ENCODE data around the gene PRDX1.

PRDX1 gene

DNA sequence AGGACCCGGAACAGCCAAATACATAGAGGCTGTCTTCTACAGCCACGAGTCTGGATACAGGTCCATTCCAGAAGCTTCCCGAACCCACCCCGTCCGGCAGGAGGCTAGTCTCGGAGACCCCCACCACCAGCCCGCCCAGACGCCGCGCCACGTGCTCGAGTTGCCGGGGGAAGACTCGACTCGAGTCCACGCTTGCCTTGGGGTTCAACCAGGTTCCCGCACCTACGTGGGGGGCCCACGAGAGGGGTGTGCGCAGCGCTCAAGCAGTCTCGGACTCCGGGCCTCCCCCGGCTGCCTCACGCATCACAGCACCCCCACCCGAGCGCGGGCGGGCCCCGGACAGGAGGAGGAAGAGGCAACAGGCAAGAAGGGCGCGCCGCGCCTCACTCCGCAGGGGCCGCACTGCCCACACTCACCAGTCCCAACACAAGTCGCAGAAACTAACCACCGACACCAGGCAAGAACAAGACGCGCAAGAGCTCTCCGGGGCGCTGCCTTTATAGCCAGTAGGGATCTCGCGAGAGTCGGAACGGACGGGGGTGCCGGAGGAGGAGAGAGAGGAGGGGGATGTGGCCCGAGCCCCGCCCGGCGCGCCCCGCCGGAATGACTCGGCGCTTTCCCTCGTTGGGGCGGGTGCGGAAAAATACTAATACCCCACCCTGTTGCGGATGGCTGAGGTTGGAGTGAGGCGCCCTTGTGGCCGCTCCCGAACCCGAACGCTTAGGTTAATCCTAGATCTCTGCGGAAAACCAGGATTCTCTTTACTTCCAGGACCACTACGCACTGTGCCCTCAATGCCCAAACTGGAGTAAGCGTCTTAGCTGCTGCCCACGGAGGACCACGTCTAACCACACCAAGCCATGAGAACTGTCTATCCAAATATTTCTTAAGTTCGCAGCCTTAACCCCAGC lies at the start of gene PRDX1:
PRDX1 (minus strand) TSS at position 472 of the 911 bp plus-strand sequence. CDS start 2,841 bp downstream, outside the sequence.
- peak; percentile 99 for DNase-seq

DNA sequence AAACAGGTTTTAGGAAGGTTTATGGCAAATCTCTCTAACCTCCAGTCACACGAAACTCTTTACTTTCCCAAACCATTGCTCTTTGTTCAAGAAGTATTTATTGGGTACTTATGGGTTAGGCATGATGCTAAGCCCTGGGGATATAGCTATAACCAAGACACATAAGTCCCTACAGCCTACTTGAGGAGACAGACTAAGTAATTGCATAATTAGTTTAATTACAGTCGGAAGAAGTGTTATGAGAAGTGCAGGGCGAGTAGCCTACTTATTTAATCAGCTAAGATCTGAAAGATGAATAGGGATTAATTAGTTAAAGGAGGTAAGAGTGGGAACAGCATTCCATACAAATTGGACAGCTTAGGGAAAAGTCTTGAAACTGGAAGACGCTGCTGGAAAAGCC lies 48.9 kb upstream of the PRDX1 start:
- DNase-seq, result no peak

DNA sequence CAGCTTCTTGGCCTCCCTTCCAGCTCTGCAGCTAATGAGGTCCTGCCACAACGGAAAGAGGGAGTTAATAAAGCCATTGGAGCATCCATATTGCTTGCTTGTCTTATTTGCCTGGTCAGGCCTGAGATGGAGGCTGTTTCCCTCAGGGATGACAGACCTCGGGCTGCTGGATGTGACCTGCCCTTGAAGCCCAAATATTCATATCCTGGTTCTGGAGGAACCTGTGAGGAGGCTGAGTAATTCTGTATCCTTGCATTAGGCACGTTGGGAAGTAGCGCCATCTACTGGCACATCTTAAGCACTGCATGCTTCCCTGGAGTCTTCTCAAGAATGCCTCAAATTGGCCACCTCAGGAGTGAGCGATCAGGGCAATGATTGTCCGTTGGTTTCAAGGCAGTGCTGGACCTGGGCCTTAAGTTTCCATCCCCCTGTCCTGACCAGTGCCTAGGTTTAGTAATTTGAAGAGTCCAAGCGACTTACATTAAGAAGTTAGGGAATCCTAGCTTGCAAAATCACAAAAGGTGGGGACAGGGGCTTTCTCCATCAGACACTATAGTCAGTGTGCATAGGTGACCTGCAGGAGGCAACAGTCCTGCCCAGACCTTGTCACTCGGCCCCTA lies 48.4 kb upstream of the PRDX1 start:
- DNase-seq, result peak; percentile 76

DNA sequence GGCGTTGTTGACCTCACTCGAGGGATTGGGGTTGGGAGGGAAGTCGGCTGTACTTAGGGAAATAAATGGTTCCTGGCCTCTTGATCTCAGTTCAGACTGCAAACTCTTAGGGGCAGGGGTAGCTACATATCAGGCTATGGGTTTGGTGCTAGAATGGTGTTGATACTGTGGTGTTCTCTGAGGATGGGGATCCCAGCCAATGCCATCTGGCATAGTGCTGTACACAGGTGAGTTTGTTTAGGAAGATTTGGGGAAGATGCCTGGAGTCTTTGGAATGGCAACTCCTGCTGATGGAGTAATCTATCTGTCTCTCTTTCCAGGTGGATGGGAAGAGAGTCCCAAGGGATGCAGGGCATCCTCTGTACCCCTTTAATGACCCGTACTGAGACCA lies 47.9 kb upstream of the PRDX1 start:
- no peak for DNase-seq

DNA sequence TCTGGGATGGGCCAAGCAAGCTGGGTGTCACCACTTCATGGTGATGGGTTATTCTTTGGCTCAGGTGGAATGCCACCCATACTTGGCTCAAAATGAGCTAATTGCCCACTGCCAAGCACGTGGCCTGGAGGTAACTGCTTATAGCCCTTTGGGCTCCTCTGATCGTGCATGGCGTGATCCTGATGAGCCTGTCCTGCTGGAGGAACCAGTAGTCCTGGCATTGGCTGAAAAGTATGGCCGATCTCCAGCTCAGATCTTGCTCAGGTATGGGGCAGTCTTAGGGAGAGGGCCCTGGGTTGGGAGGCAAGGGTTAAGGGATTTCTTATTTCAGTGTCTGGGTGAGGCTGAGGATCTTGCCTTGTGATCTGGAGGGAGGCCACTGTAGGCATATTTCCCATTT lies 46.7 kb upstream of the PRDX1 start:
- no peak for DNase-seq

DNA sequence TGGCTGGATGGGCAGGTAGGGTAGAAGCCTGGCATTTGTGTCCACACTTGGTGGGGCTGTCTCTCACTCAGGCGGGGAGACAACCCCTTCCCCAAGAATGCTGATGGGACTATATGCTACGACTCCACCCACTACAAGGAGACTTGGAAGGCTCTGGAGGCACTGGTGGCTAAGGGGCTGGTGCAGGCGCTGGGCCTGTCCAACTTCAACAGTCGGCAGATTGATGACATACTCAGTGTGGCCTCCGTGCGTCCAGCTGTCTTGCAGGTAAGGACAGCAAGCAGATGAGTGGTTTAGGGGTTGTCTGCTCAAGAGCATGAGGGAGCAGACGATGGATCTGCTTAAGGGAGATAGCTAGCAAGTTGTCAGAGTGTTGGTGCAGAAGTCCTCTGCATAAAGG lies 46.2 kb upstream of the PRDX1 start:
- no peak for DNase-seq

DNA sequence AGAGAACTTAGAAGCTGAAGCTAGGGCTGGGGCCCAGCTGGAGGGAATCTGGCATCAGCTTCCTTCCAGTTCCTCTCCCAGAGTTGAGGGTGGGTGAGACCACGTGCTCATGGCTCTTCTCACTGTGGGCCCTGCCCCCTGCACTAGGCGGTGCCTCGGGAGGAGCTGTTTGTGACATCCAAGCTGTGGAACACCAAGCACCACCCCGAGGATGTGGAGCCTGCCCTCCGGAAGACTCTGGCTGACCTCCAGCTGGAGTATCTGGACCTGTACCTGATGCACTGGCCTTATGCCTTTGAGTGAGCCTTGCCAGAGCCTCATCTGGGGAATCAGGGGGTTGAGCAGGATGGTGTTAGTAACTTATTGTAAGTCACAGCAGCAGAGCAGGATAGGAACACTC lies 45.0 kb upstream of the PRDX1 start:
- no peak for DNase-seq

DNA sequence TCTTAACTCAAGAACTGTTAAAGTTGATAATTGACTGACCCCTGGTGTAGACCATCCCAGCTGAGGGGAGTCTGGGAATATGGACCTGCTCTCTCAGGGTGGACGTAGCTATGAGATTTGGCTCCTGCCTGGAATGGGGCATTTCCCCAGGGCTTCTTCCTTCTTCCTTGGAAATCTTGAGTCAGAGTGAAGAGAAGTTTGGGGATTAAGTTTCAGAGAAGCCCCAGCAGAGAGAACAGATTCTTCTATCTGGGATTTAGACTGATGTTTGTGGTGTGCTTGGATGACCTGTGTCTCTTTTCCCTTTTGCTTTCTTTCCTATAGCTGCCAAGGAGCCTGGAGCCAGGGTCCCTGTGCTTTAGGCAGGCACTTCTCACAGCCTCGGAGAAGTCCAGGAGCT lies 42.2 kb upstream of the PRDX1 start:
- no peak for DNase-seq

DNA sequence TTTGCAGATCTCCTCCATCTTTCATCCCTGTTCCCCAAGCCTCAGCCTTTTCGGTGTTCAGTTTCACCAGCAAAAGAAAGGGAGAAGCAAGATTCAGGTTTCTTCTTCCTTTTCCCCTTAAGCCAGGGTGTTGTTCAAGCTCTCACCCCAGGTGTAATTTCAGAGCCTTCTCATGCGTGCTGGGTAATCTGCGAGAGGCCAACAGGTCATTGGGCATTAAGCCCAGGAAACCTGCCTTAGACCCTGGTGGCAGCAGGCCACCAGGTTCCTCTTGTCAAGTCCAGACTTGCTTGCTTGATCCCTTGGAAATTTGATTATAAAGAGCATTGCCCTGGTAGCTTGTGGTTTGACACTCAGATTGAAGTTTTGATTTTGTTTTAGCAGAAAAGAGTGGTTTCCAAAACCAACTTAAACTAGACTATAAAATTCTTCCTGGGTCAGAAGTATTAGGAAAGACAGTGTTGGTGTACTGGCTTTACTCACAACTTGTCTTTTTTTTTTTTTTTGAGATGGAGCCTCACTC lies 35.8 kb upstream of the PRDX1 start:
- DNase-seq, result peak; percentile 71

DNA sequence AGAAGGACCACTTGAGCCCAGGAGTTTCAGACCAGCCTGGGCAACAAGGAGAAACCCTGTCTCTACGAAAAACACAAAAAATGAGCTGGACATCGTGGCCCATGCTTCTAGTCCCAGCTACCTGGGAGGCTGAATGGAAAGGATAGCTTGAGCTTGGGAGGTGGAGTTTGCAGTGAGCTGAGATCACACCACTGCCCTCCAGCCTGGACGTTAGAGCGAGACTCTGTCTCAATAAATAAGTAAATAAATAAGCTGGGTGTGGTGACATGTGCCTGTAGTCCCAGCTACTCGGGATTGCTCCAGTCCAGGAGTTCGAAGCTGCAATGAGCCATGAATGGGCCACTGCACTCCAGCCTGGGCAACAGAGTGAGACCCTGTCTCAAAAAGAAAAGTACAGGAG lies 32.5 kb upstream of the PRDX1 start:
- DNase-seq, result no peak

DNA sequence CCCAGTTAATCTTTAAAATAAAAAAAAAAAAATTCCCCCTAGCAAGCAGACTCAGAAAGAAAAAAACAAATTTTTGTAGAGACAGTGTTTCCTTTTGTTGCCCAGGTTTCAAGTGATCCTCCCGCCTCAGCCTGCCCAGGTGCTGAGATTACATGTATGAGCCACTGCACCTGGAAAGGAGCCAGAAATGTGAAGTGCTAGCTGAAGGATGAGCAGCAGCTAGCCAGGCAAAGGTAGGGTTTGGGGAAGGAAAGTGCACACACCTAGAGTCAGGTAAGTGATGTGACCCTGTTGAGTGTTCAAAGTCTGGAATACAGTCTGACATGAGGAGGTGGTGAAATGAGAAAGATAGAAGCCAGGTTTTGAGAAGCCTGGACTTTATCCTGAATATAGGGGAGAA lies 30.6 kb upstream of the PRDX1 start:
- peak; percentile 95 for DNase-seq

DNA sequence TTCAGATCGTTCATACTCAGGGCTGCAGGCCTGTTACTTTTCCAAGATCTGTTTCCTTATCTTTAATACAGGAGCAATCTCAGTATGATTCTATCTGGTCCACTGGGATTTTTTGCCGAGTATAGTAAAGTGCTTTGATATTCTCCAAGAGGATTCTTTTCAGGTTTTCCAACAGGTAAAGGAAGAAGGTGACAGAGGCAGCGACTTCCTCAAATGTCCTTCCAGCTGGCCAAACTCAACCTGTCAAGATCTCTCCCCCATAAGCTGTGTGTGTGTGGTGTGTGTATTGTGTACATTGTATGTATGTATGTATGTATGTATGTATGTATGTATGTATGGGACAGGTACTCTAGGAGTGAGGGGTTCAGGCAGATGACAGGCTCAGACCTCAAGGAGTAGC lies 30.0 kb upstream of the PRDX1 start:
- DNase-seq, result peak; percentile 27

DNA sequence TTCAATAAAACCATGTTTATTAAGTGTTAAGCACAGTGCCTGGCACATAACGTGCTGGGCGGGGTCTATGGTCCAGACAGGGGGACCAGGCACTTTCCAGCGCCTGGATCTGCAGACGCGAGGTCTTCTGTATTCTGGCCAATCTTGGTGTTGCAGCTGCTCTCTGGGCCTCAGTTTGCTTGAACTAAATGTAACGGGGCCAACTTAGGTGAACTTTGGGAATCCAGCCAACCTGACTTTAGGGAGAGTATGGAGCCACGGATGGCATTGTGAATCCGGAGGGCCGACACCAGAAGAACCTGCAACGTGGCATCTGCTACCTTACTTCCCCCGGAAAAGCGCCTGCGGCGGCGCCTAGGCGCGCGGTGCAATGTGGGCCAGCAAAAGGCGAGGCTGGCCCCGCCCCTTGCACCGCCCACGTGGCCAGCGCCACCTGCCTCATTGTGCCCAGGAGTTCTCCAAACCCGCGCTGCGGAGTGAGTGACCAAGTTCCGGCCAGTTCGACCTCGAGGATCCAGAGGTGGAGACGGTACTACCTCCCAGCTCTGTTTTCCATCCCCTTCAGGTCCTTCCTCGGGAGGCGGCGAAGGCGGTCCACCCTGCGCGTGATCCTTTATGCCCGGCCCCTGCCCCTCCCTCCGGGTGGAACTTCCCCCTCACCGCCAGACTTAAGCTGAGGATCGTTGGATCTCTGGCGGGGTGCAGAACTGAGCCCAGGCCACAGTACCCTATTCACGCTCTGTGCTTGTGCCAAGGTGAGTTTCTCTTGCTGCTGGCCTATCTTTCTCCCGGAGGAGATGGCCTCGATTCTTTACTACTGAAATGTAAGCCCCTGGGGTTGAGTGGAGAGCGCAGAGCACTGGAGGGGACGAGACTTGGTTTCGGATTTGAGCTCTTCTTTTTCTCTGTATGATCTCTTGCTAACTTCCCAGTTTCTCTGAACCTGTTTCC lies 29.0 kb upstream of the PRDX1 start, which contains the start of gene AKR1A1:
AKR1A1 (plus strand) TSS at position 426 of the 951 bp plus-strand sequence. CDS start 10,969 bp downstream, outside the sequence.
- peak; percentile 98 for DNase-seq

DNA sequence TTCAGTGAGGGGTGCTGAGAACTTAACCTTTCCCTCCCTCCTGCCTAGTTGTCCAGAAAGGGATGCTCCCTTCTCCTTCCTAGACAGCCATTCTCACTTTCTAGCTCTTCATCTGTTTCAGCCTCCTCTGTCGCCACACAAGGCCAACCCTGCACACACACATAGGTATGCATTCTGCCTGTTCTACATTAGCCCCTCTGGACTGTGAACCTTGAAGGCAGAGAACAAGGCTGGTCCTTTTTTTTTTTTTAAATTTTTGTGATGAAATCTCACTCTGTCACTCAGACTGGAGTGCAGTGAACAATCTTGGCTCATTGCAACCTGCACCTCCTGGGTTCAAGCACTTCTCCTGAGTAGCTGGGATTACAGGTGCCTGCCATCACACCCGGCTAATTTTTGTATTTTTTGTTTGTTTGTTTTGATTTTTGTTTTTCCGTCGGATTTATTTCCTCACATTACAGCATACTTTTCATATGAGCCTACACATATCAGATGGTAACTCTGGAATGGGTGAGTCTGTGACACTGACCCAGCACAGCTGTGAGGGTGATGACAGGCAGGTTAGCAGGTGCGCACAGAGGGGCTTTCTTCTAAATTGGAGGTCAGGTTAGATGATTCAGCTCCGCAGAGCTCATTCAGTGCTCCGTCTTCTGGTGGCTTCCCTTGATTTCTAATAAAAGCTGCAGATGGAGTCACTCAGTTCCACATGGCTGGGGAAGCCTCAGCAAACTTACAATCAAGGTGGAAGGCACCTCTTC lies 24.0 kb upstream of the PRDX1 start:
- DNase-seq, result no peak

DNA sequence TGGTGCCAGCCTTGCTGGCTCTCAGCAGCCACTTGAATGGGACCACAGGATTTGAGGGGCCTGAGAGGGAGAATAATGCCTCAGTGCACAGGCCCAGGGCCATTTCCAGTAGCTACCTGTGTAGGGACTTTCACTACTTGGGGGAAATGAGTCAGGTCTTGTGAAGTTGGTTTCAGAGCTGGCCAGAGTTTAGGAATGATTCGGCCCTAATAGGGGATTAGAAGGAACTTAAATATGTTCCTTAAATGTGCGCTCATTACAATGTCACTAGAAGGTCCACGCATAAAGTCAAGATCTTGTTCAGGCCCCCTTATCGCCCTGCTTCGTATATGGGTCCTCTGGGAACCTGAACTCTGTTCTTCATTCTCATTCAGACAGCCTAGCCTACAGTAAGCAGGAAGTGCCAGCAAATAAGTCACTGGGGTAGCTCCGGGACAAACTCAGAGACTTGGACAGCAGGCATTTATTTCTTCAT lies 23.4 kb upstream of the PRDX1 start:
- DNase-seq, result no peak

DNA sequence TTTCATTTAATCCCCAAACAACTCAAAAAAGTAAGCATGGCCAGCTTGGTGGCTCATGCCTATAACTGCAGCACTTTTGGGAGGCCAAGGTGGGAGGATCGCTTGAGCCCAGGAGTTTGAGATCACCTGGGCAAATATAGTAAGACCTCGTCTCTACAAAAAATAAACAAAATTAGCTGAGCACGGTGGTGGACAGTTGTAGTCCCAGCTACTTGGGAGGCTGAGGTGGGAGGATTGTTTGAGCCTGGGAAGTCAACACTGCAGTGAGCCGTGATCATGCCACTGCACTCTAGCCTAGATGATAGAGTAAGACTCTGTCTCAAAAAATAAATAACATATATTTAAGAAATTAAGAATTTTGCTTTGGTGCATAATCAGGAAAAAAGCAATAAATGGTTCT lies 22.8 kb upstream of the PRDX1 start:
- no peak for DNase-seq

DNA sequence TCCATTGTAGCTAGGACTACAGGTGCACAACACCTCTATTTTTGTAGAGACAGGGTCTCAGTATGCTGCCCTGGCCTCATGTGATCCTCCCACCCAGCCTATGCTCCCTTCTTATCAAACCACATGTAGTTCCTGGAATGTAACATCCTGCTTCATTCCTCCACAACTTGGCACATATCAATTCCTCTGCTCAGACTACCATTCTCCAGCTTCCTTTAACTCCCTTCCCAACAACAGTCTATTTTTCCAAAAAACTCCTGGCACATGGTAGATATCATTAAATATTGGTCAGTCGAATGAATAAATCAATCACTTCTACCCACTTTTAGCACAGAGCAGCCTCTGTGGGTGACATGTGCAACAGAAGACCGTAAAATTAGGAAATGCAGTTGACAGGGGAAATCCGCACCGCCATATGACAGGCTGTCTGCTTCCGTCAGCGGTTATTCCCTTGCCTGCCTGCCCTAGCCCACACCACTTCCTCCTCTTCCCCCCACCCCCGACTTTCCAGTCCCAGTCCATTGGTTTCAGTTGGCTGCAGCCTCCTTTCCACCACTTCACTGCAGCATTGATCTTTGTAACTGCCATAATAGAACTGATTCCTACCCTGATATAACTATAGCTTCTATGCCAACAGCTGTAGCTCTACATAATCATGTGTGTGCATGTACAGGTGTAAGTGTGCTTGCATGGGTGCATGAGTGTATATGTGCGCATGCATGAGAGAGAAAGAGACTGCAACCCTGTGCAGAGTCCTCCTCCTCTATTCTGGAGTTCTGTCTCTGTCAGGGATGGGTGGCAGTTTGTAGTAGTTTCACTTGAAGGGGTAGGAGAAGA lies 22.1 kb upstream of the PRDX1 start:
- DNase-seq, result peak; percentile 64

DNA sequence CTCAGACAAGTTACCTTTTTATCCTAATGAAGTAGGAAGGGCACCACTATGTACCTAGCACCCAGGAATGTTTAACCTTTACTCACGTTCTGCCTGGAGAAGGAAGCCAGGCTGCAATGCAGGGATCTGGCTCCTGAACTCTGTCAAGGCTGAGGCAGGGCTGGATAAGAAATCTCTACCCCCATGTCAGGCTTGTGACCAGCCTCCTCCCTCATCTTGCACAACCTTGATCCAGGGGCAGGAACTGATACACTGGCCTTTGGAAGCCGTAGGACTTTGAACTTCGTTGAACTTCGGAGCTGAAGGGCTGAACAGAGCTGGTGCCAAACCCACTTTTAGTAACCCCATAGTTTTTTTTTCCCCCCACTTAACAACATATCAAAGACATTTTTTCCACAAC lies 20.9 kb upstream of the PRDX1 start:
- no peak for DNase-seq

DNA sequence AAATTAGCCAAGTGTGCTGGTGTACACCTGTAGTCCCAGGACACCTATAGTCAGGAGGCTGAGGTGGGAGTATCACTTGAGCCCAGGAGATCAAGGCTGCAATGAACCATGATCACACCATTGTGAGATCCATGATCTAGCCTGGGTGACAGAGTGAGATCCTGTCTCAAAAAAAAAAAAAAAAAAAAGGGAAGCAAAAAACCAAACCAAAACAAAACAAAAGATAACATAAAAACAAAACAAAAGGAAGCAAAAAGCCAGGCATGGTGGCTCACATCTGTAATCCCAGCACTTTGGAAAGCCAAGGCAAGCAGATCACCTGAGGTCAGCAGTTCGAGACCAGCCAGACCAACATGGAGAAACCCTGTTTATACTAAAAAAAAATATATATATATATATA lies 19.5 kb upstream of the PRDX1 start:
- DNase-seq, result no peak

DNA sequence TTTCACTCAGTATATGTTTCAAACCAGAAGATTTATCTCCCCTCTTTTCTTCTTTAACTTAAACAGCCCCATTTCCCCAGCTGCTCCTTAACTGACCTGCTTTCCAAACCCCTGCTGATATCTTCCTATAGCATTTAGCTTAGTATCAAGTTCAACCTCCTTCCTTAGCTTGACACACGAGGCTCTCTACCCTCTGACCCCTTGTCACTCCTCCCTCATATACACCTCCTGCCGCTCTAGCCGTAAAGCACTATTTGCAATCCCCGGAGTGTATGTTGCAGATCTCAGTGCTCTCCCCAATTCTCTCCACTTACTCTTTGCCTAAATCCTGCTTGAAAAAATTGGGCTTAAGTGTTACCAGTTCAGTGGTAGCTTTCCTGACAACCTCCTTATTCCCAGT lies 15.2 kb upstream of the PRDX1 start:
- DNase-seq, result no peak

Data from RPMI8226 (cell line).